Stimulated activated CD8-positive, alpha-beta memory T cell treated with anti-CD3 and anti-CD28 coated beads, Interleukin-2, amount 100 ng/mL, for 48 hours (primary cell): ENCODE results near the gene STIM2.

Source experiments
- DNase-seq, 2 donors: peaks; one replicate each; pipeline ENCODE4 v3.0.0-alpha.2; 2020; ENCODE audit warnings: low read depth in 2 of 2

The STIM2 gene

GRCh38 chr4:26837993-26838842, 22.4 kb upstream of the STIM2 start:
- DNase-seq, result no peak

DNA sequence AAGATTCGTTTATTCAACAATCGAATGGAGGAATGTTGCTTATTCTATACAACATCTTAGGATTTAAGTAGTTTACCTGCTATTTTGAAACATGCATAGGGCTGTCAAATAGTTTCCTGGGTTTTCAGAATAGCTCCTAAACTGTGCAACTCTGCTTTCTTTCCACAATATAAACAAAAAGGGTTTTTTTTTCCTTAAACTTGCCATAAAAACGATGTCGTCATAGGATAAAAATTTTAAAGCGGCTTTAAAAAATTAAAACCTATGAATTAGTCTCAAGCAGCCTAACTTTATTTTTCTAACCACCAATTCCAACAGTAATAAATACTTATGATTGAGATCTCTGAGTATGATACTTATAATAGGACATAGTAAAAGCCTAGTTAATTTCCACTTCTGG, 21.6 kb upstream of the STIM2 start:
- no peak for DNase-seq

- no peak for DNase-seq
Observed at GRCh38 chr4:26839534-26839951, 21.1 kb upstream of the STIM2 start.

GRCh38 chr4:26840786-26841185, 19.9 kb upstream of the STIM2 start:
- no peak for DNase-seq

- no peak for DNase-seq
Observed at GRCh38 chr4:26842911-26843310, 17.7 kb upstream of the STIM2 start.

GRCh38 chr4:26850528-26850927, 10.1 kb upstream of the STIM2 start:
- DNase-seq, result no peak

- DNase-seq, result no peak
Observed at GRCh38 chr4:26851129-26851528, 9.5 kb upstream of the STIM2 start.

GRCh38 chr4:26854701-26855100, 5.9 kb upstream of the STIM2 start:
- no peak for DNase-seq

- no peak for DNase-seq
Observed at GRCh38 chr4:26856906-26857277, 3.7 kb upstream of the STIM2 start.

DNA sequence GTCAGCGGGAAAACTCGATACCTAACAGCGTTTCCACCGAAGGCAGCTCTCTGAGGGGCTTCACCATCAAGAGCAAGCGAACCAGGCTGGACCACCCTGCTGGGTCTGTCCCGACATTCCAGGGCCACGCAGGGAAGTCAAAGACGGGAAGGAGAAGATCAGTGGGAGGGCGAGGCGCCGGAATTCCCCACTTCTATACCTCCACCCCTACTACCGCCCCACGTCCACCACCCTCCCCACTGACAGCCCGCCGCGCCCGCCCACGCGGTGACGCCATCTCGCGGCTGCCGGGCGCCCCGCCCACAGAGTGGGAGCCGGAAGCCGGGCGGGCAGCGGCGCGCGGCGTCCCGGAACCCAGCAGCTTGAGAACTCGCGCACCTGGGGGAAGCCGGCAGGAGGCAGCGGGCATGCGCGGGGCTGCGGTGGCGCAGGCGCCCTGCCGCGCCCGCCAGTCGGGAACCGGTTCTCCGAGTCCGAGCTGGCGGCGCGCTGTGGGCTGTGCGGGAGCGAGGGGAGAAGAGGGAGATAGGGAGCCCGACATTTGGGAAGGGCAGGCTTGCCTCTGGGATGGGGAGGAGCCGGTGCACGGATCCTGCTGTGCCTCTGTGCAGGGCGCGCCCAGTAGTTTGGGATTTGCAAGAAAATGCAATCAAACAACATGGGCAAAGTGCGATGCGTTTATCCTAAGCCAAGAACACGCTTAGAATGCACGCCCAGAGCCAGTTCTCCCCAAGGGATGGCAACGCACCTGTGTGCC, 3.2 kb upstream of the STIM2 start:
- peak; percentile 84 to 92 for DNase-seq

DNA sequence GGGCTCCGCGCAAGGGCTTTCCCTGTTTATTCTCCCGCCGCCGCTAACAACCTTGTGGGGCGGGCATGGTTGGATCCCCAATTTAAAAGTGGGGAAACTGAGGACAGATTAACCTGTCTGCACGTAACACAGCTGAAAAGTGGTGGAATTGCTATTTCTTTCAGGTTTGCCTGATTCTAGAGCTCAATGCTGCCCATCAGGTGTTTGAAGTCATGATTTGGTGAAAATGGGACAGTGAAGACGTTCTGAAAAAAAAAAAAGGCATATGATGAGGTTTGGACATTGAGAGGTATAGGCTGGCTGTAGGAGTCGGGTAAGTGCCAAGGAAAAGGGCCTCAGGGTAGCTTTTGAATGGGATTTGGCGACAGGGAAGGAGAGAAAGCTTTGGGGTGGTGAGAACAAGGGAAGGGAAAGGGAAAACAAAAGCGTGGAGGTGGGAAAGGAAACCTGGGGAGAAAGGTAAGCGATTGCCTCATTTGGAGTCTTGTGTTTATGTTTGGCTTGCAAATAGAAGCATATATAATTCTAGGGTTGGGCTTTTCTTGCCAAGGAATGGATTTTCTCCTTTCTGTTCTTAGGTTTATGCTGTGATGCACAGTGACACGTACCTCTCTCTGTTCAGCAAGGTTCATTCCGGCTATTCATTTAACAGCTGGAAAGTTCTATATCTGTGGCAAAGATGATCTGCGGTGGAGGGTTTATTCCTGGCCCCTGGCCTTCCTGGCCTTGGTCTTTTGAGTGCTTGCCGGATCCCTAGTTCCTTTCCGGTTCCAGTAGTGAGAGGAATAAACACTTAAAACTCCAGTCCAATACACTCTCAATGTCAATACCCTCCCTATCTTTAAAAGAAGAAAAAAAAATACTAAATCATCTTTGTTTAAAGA, 2.4 kb upstream of the STIM2 start:
- no peak for DNase-seq

DNA sequence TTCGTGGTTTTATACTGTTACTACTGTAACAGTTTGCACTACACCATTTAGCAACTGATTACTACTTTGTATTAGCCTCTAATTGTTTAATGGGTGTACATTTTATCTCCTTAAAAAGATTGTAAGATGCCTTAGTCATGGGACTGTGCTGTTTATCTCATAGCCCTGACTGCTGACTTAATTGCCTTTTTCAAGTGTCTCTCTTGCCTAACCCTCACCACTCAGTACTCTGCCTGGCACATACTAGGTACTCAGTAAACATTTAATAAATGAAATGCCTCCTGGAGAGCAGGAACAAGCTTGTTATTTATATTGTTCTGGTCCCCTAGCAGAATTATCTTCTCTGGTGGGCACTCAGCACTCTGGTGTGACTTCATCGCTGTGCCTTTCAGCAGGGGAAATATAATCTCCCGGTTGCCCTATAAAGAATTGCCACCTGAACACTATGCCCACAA, 1.7 kb upstream of the STIM2 start:
- no peak for DNase-seq

DNA sequence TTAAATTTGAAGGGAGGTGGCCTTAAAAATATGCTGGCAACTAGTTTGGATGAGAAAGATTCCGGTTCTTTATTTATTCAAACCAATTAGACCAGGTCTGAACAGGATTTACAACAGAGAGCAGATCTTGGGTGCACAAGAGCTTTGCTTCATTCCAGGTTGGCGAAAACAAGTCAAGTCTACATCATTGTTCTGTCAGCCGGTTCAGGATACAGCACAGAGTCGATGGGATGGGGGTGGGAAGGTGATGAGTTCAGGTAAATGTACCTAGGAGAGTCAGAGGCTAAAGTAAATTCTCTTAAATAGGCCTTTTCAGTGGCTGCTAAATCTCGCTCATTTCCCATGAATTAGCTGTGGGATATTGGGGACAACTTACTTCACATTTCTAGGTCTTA, 882 bp upstream of the STIM2 start:
- no peak for DNase-seq

DNA sequence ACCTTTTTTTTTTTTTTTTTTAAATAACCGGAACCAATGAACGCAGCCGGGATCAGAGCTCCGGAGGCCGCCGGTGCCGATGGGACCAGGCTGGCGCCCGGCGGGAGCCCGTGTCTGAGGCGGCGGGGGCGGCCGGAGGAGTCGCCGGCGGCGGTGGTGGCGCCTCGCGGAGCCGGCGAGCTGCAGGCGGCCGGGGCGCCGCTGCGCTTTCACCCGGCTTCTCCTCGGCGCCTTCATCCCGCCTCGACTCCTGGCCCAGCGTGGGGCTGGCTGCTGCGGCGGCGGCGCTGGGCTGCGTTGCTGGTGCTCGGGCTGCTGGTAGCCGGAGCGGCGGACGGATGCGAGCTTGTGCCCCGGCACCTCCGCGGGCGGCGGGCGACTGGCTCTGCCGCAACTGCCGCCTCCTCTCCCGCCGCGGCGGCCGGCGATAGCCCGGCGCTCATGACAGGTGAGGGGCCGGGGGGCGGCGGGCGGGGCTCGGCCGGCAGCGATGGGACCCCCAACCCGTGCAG, 337 bp downstream of the STIM2 start:
- peak in 1 of 2 donors; percentile 34 for DNase-seq

DNA sequence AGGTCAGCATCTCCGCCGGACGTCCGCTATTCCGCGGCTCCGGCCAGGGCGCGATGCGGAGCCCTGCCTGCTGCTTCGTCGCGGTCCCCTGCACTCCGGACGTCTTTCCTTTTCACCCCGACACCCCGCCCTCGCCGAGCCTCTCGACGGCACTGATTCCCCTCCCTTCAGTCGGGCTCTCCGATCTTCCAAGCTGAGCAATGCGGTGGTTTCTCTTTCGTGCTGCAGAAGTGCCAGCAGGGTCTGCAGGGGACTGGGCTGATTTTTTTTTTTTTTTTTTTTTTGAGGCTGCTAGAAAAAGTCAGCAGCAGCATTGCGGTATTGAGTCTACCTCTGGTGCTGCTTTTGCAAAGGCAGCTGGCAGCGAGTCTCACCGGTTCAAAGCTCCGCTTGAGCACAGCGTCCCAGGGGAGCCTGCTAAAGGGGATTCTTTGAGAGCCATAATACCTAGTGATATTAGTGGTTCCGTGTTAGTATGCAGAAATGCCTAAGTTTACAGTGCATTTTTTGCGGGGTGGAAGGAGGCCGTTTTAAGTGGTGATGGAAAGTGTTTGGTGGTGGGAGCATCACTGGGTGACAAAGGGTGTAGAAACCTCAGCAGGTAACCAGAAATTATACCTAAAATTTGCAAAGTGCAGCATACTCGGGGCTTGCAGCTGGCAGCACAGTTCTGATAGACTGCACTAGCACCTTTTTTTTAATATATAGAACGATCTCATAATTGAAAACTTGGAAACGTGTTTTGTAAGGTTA, 969 bp downstream of the STIM2 start:
- DNase-seq, result peak; percentile 53 to 55

DNA sequence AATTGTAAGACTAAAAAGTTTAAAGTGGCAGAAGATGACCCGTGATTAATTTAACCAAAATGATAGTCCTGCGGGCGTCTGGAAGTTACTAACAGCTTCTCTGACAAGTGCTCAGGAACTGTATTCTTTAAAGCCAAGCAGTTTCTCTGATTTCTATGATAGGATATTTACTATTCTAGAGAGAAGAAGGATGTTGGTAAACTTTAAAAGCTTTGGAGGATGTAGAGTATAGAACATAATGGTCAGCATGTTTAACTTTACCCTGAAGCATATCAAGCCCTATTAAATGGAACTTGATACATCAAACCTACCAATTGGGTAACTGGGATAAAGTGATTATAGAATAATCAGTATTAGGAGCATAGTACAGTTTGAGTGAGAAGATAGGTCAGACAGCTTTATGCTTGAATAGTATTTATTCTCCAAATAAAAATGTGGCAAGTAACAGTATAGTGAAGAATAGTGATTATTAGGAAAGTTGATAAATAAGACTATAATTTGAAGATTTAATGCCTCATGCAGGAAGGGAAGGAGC, 1.8 kb downstream of the STIM2 start:
- DNase-seq, result no peak

GRCh38 chr4:26863512-26863911, 2.9 kb downstream of the STIM2 start:
- DNase-seq, result no peak

GRCh38 chr4:26864899-26865298, 4.3 kb downstream of the STIM2 start:
- DNase-seq, result no peak

GRCh38 chr4:26866203-26866602, 5.6 kb downstream of the STIM2 start:
- DNase-seq, result no peak

DNA sequence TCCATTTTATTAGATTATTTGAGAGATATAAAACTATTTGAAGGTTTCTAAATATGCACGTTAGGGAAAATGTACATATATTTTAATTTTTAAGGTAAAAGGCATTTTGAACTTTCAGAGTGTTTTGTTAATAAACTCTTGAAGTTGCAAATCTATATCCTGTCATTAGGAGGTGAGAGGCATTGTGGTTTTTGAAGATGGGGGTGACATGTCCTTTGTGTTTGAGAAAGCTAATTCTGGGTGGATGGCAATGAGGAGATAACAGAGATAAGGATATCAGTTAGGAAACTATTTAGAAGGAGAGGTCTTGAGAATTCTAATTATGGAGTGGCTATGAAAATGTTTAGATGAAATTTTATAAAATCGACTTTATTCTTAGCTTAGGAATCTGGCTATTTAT, 6.1 kb downstream of the STIM2 start:
- no peak for DNase-seq
